Kasumi-1 (cell line): ENCODE measurements around the gene SH3RF3.

Experiments
- DNase-seq, 2 experiments: peaks; one replicate each; lab custom pipeline; 2025; lab: John Stamatoyannopoulos, UW

The SH3RF3 gene

GRCh38 chr2:109377976-109378375 lies 249.0 kb downstream of the SH3RF3 start:
- no peak for DNase-seq

GRCh38 chr2:109378682-109379081 lies 249.7 kb downstream of the SH3RF3 start:
- no peak for DNase-seq

- DNase-seq: no peak
Measured at GRCh38 chr2:109379507-109379906, 250.5 kb downstream of the SH3RF3 start.

- no peak for DNase-seq
Measured at GRCh38 chr2:109380502-109381326, 251.7 kb downstream of the SH3RF3 start.

- DNase-seq: no peak
Measured at GRCh38 chr2:109381327-109381820, 252.4 kb downstream of the SH3RF3 start.

- no peak for DNase-seq
Measured at GRCh38 chr2:109382226-109382895, 253.4 kb downstream of the SH3RF3 start.

GRCh38 chr2:109382951-109383350 lies 253.9 kb downstream of the SH3RF3 start:
- DNase-seq: peak in 1 of 2 experiments; percentile 11

- no peak for DNase-seq
Measured at GRCh38 chr2:109383505-109384307, 254.7 kb downstream of the SH3RF3 start.

- no peak for DNase-seq
Measured at GRCh38 chr2:109384308-109385271, 255.6 kb downstream of the SH3RF3 start.

GRCh38 chr2:109385506-109385905 lies 256.5 kb downstream of the SH3RF3 start:
- no peak for DNase-seq

GRCh38 chr2:109386004-109386695 lies 257.1 kb downstream of the SH3RF3 start:
- DNase-seq: no peak

- no peak for DNase-seq
Measured at GRCh38 chr2:109387221-109387735, 258.3 kb downstream of the SH3RF3 start.

GRCh38 chr2:109387778-109388469 lies 258.9 kb downstream of the SH3RF3 start:
- no peak for DNase-seq

- no peak for DNase-seq
Measured at GRCh38 chr2:109391243-109391642, 262.2 kb downstream of the SH3RF3 start.

GRCh38 chr2:109392140-109392539 lies 263.1 kb downstream of the SH3RF3 start:
- DNase-seq: no peak

- DNase-seq: no peak
Measured at GRCh38 chr2:109392816-109393661, 264.0 kb downstream of the SH3RF3 start.

- no peak for DNase-seq
Measured at GRCh38 chr2:109393662-109393972, 264.6 kb downstream of the SH3RF3 start.

- DNase-seq: no peak
Measured at GRCh38 chr2:109395494-109396201, 266.6 kb downstream of the SH3RF3 start.
